Tibial artery (tissue), 4 donors: Measurements from ENCODE around the gene ERC2.

ENCODE experiments used
- DNase-seq, 2 donors: peaks; one replicate each; pipeline ENCODE4 v3.0.0-alpha.2; 2019
- H3K27ac ChIP-seq, 2 donors: fragments of 200-600 bp; sonication (generic) in 1 of 2; 1 replicate in 1 of 2; 2 replicates in 1 of 2; pipeline ENCODE4 v1.5.1; 2018 to 2019; ENCODE audit warnings: mild to moderate bottlenecking in 1 of 2
- H3K27me3 ChIP-seq, 2 donors: fragments of 200-600 bp; sonication (generic) in 1 of 2; one replicate each; pipeline versions ENCODE4 v1.5.1 to v1.6.0; 2016 to 2019
- H3K36me3 ChIP-seq, 3 donors: fragments of 200-600 bp; sonication (generic) in 2 of 3; one replicate each; pipeline ENCODE4 v1.5.1; 2016 to 2019; ENCODE audit warnings: mild to moderate bottlenecking in 2 of 3
- H3K4me1 ChIP-seq, 4 donors: fragments of 200-600 bp; sonication (generic) in 2 of 4; 1 replicate in 3 of 4; 2 replicates in 1 of 4; pipeline ENCODE4 v1.5.1; 2016 to 2019
- H3K4me3 ChIP-seq, 2 donors: fragments of 200-600 bp; sonication (generic) in 1 of 2; 1 replicate in 1 of 2; 2 replicates in 1 of 2; pipeline ENCODE4 v1.5.1; 2018 to 2019; ENCODE audit warnings: mild to moderate bottlenecking in 2 of 2
- H3K9me3 ChIP-seq, 3 donors: fragments of 200-600 bp; sonication (generic) in 1 of 3; one replicate each; pipeline ENCODE4 v1.5.1; 2016 to 2019
- CTCF ChIP-seq, 2 experiments: fragments of 200-600 bp in 1 of 2; fragments of 450-650 bp in 1 of 2; IDR thresholded peaks; one replicate each; pipeline ENCODE4 v1.5.1; 2017 to 2019; ENCODE audit warnings: antibody characterized with exemption in 2 of 2, mild to moderate bottlenecking in 1 of 2, moderate library complexity in 1 of 2
- intact Hi-C: fragments of 100-400 bp; cut with DNase I; formaldehyde crosslinking; loops from one replicate; pipeline ENCODE4 v1.15.0; 2023; ENCODE audit warnings: low total_unique reads

ERC2 gene

GRCh38 chr3:56254835-56255234, 213.4 kb downstream of the ERC2 start:
- no peak overlapping the region for H3K4me3 ChIP-seq
- no peaks in the 10 kb centered on the region for H3K4me1 ChIP-seq
- no peaks in the 10 kb centered on the region for H3K9me3 ChIP-seq
- H3K27me3 ChIP-seq, result peaks cover 0 to 4% of the 10 kb centered on the region in 2 donors
- DNase-seq, result no peak
- peak; percentile 6 to 22 for TF ChIP-seq CTCF (IDR thresholded peaks at IDR 0.05)
- H3K36me3 ChIP-seq, result no peaks in the 10 kb centered on the region
- H3K27ac ChIP-seq, result no peak overlapping the region
- intact Hi-C loops, result loop anchor here (5.0 to 10.0 kb wide), 2 partner anchors 768 to 1400 kb away; partner anchors contain the start of gene WNT5A

- Histone ChIP-seq H3K9me3 (no peaks in the 10 kb centered on the region), H3K4me3 (no peak overlapping the region), H3K27ac (no peak overlapping the region), H3K27me3 (peaks cover 0 to 4% of the 10 kb centered on the region in 2 donors), H3K4me1 (no peaks in the 10 kb centered on the region), H3K36me3 (no peaks in the 10 kb centered on the region)
- intact Hi-C loops, result loop anchor here (5.0 to 10.0 kb wide), 2 partner anchors 767 to 1399 kb away; partner anchors contain the start of gene WNT5A
- no peak for TF ChIP-seq CTCF (IDR thresholded peaks at IDR 0.05)
- DNase-seq, result no peak
Measured at GRCh38 chr3:56253941-56254665, 214.2 kb downstream of the ERC2 start.

- no peak for DNase-seq
- Histone ChIP-seq H3K27me3 (peaks cover 0 to 4% of the 10 kb centered on the region in 2 donors), H3K4me3 (no peak overlapping the region)
Measured at GRCh38 chr3:56251343-56251945, 216.8 kb downstream of the ERC2 start.

GRCh38 chr3:56248021-56248420, 220.2 kb downstream of the ERC2 start:
- no peak for DNase-seq
- Histone ChIP-seq H3K4me3 (no peak overlapping the region), H3K27ac (no peak overlapping the region), H3K9me3 (no peaks in the 10 kb centered on the region), H3K27me3 (peaks cover 0 to 4% of the 10 kb centered on the region in 2 donors), H3K4me1 (no peaks in the 10 kb centered on the region), H3K36me3 (no peaks in the 10 kb centered on the region)
- intact Hi-C loops, result no loop called here
- TF ChIP-seq CTCF (IDR thresholded peaks at IDR 0.05), result no peak

More at GRCh38 chr3:56251343-56251945, 216.8 kb downstream of the ERC2 start:
- intact Hi-C loops, result loop anchor here (5.0 to 10.0 kb wide), 2 partner anchors 764 to 1397 kb away; partner anchors contain the start of gene WNT5A
- Histone ChIP-seq H3K27ac (no peak overlapping the region), H3K9me3 (no peaks in the 10 kb centered on the region), H3K36me3 (no peaks in the 10 kb centered on the region), H3K4me1 (no peaks in the 10 kb centered on the region)
- peak; percentile 69 to 74 for TF ChIP-seq CTCF (IDR thresholded peaks at IDR 0.05)

GRCh38 chr3:56238299-56238698, 230.0 kb downstream of the ERC2 start:
- no peak overlapping the region for H3K27ac ChIP-seq
- intact Hi-C loops, result no loop called here
- no peak overlapping the region for H3K4me3 ChIP-seq
- no peaks in the 10 kb centered on the region for H3K36me3 ChIP-seq
- no peaks in the 10 kb centered on the region for H3K27me3 ChIP-seq
- TF ChIP-seq CTCF (IDR thresholded peaks at IDR 0.05), result no peak
- no peak for DNase-seq
- no peaks in the 10 kb centered on the region for H3K9me3 ChIP-seq
- H3K4me1 ChIP-seq, result no peaks in the 10 kb centered on the region
